GM19395 (cell line): ENCODE data around the gene FOXD1.

Experiments used
- ATAC-seq: cut with Tn5 transposase; IDR thresholded peaks from one replicate; pipeline ENCODE4 v1.9.1; 2021; ENCODE audit warnings: mild to moderate bottlenecking, moderate library complexity; ENCODE audit not compliant: unreplicated experiment

The FOXD1 gene

GRCh38 chr5:73441378-73441777 lies 7.2 kb downstream of the FOXD1 start:
- no peak for ATAC-seq

GRCh38 chr5:73440262-73440661 lies 8.3 kb downstream of the FOXD1 start:
- no peak for ATAC-seq

- no peak for ATAC-seq
Measured at GRCh38 chr5:73438645-73439470, 9.7 kb downstream of the FOXD1 start.

GRCh38 chr5:73437777-73438644 lies 10.6 kb downstream of the FOXD1 start:
- no peak for ATAC-seq

- no peak for ATAC-seq
Measured at GRCh38 chr5:73437101-73437776, 11.3 kb downstream of the FOXD1 start.

- no peak for ATAC-seq
Measured at GRCh38 chr5:73436535-73437100, 12.0 kb downstream of the FOXD1 start.

- ATAC-seq, result no peak
Measured at GRCh38 chr5:73435759-73436534, 12.6 kb downstream of the FOXD1 start.

- ATAC-seq, result no peak
Measured at GRCh38 chr5:73434907-73435306, 13.7 kb downstream of the FOXD1 start.

- no peak for ATAC-seq
Measured at GRCh38 chr5:73434461-73434860, 14.1 kb downstream of the FOXD1 start.

- ATAC-seq, result no peak
Measured at GRCh38 chr5:73433982-73434342, 14.6 kb downstream of the FOXD1 start.

GRCh38 chr5:73433272-73433981 lies 15.2 kb downstream of the FOXD1 start:
- no peak for ATAC-seq

GRCh38 chr5:73431204-73431851 lies 17.2 kb downstream of the FOXD1 start:
- ATAC-seq, result no peak

GRCh38 chr5:73426034-73426433 lies 22.5 kb downstream of the FOXD1 start:
- no peak for ATAC-seq

- no peak for ATAC-seq
Measured at GRCh38 chr5:73424556-73424977, 24.0 kb downstream of the FOXD1 start.

- ATAC-seq, result no peak
Measured at GRCh38 chr5:73422164-73422563, 26.4 kb downstream of the FOXD1 start.

- ATAC-seq, result no peak
Measured at GRCh38 chr5:73420666-73421065, 27.9 kb downstream of the FOXD1 start.

GRCh38 chr5:73419465-73420390 lies 28.8 kb downstream of the FOXD1 start:
- ATAC-seq, result no peak

- no peak for ATAC-seq
Measured at GRCh38 chr5:73419117-73419464, 29.5 kb downstream of the FOXD1 start.
